H9 (cell line): ENCODE measurements around the gene MATN4. TPM values are rescaled to one million over a fixed set of nuclear protein-coding genes. Genes with fewer than 3 reads are reported as not detected.

ENCODE experiments used
- DNase-seq: peaks from one replicate; pipeline ENCODE4 v3.0.0-alpha.2; 2017
- H2AFZ ChIP-seq: one replicate; pipeline ENCODE4 v1.6.1; 2013; ENCODE audit warnings: mild to moderate bottlenecking, low read length, control low read depth, moderate library complexity
- H2AK5ac ChIP-seq: 2 replicates; pipeline ENCODE4 v1.6.1; 2013; ENCODE audit warnings: low read length, control low read depth, mixed read lengths; ENCODE audit not compliant: insufficient read length
- H2BK120ac ChIP-seq: one replicate; pipeline ENCODE4 v1.6.1; 2013; ENCODE audit warnings: low read depth, mild to moderate bottlenecking, low read length, control low read depth, inconsistent platforms; ENCODE audit not compliant: poor library complexity, severe bottlenecking
- H2BK12ac ChIP-seq: 2 replicates; pipeline ENCODE4 v1.6.1; 2013; ENCODE audit warnings: low read length, control low read depth, mixed read lengths, low read depth; ENCODE audit not compliant: insufficient read length
- H2BK15ac ChIP-seq: 2 replicates; pipeline ENCODE4 v1.6.1; 2013; ENCODE audit warnings: low read depth, low read length, control low read depth
- H2BK20ac ChIP-seq: one replicate; pipeline ENCODE4 v1.6.1; 2013; ENCODE audit warnings: low read depth, mild to moderate bottlenecking, low read length, control low read depth, inconsistent platforms; ENCODE audit not compliant: poor library complexity, severe bottlenecking
- H2BK5ac ChIP-seq: 2 replicates; pipeline ENCODE4 v1.6.1; 2013; ENCODE audit warnings: low read length, control low read depth, mixed read lengths; ENCODE audit not compliant: insufficient read length
- H3K14ac ChIP-seq: 2 replicates; pipeline ENCODE4 v1.6.1; 2013; ENCODE audit warnings: low read length, control low read depth; ENCODE audit not compliant: insufficient read depth
- H3K18ac ChIP-seq: 2 replicates; pipeline ENCODE4 v1.6.1; 2013; ENCODE audit warnings: low read depth, mild to moderate bottlenecking, mixed read lengths, low read length, control low read depth; ENCODE audit not compliant: insufficient read length
- H3K23ac ChIP-seq: 2 replicates; pipeline ENCODE4 v1.6.1; 2013; ENCODE audit warnings: low read length, control low read depth, mixed read lengths, low read depth; ENCODE audit not compliant: insufficient read length
- H3K23me2 ChIP-seq: 2 replicates; pipeline ENCODE4 v1.6.1; 2013; ENCODE audit warnings: low read depth, mild to moderate bottlenecking, mixed read lengths, low read length, control low read depth; ENCODE audit not compliant: insufficient read length, poor library complexity, severe bottlenecking
- H3K27ac ChIP-seq: 2 replicates; pipeline ENCODE4 v1.5.1; 2013; ENCODE audit warnings: low read length, control low read depth, mixed read lengths, low read depth; ENCODE audit not compliant: insufficient read length
- H3K27me3 ChIP-seq: 2 replicates; pipeline ENCODE4 v1.6.1; 2013; ENCODE audit warnings: low read length, control low read depth, inconsistent platforms; ENCODE audit not compliant: insufficient read depth
- H3K4ac ChIP-seq: 2 replicates; pipeline ENCODE4 v1.6.1; 2013; ENCODE audit warnings: low read depth, mild to moderate bottlenecking, control low read depth, inconsistent platforms, low read length, moderate library complexity
- H3K4me1 ChIP-seq: 2 replicates; pipeline ENCODE4 v1.6.1; 2013; ENCODE audit warnings: low read length, control low read depth, inconsistent platforms; ENCODE audit not compliant: insufficient read depth
- H3K4me2 ChIP-seq: 2 replicates; pipeline ENCODE4 v1.6.1; 2013; ENCODE audit warnings: low read length, control low read depth, mixed read lengths; ENCODE audit not compliant: insufficient read length, insufficient read depth
- H3K56ac ChIP-seq: 2 replicates; pipeline ENCODE4 v1.6.1; 2013; ENCODE audit warnings: low read depth, mild to moderate bottlenecking, mixed read lengths, low read length, control low read depth; ENCODE audit not compliant: insufficient read length
- H3K79me1 ChIP-seq: 2 replicates; pipeline ENCODE4 v1.6.1; 2013; ENCODE audit warnings: low read depth, mild to moderate bottlenecking, moderate library complexity, low read length, control low read depth, inconsistent platforms; ENCODE audit not compliant: insufficient read depth, poor library complexity, severe bottlenecking
- H3K79me2 ChIP-seq: 2 replicates; pipeline ENCODE4 v1.6.1; 2013; ENCODE audit warnings: low read length, control low read depth, inconsistent platforms; ENCODE audit not compliant: insufficient read depth
- H3K9ac ChIP-seq: 2 replicates; pipeline ENCODE4 v1.6.1; 2013; ENCODE audit warnings: low read length, control low read depth, mixed read lengths; ENCODE audit not compliant: insufficient read length; ENCODE audit errors: extremely low read depth
- H3K9me3 ChIP-seq: one replicate; pipeline ENCODE4 v1.6.1; 2013; ENCODE audit warnings: low read depth, low read length, inconsistent platforms; ENCODE audit not compliant: control insufficient read depth
- H3T11ph ChIP-seq: one replicate; pipeline ENCODE4 v1.6.1; 2013; ENCODE audit warnings: mild to moderate bottlenecking, low read length, control low read depth, inconsistent platforms
- H4K20me1 ChIP-seq: one replicate; pipeline ENCODE4 v1.6.1; 2013; ENCODE audit not compliant: control insufficient read depth, insufficient read length, insufficient read depth
- H4K5ac ChIP-seq: 2 replicates; pipeline ENCODE4 v1.6.1; 2013; ENCODE audit warnings: low read depth, mild to moderate bottlenecking, mixed read lengths, low read length, control low read depth; ENCODE audit not compliant: insufficient read length
- H4K8ac ChIP-seq: replicated peaks from 2 replicates; pipeline ENCODE4 v1.6.1; 2013; ENCODE audit warnings: low read length, control low read depth, mixed read lengths, low read depth; ENCODE audit not compliant: insufficient read length
- H4K91ac ChIP-seq: 2 replicates; pipeline ENCODE4 v1.6.1; 2013; ENCODE audit warnings: low read depth, mild to moderate bottlenecking, moderate library complexity, mixed read lengths, low read length, control low read depth; ENCODE audit not compliant: insufficient read length
- H3K27ac Mint-ChIP-seq, 3 experiments: 2 replicates in 2 of 3; 3 replicates in 1 of 3; pipeline ENCODE4 v1.8.0; 2020 to 2021; ENCODE audit warnings: mixed read lengths in 3 of 3, mild to moderate bottlenecking in 1 of 3, moderate library complexity in 1 of 3
- H3K27me3 Mint-ChIP-seq: 2 replicates; pipeline ENCODE4 v1.8.0; 2021; ENCODE audit warnings: low read depth, mild to moderate bottlenecking, moderate library complexity, mixed read lengths
- H3K36me3 Mint-ChIP-seq, 3 experiments: 2 replicates in 2 of 3; 3 replicates in 1 of 3; pipeline ENCODE4 v1.8.0; 2020 to 2021; ENCODE audit warnings: low read depth in 3 of 3, mixed read lengths in 3 of 3; ENCODE audit not compliant: insufficient read depth in 1 of 3
- H3K4me1 Mint-ChIP-seq, 2 experiments: 2 replicates each; pipeline ENCODE4 v1.8.0; 2020; ENCODE audit warnings: mixed read lengths in 2 of 2
- H3K4me3 Mint-ChIP-seq, 2 experiments: 2 replicates in 1 of 2; 3 replicates in 1 of 2; pipeline ENCODE4 v1.8.0; 2020 to 2021; ENCODE audit warnings: mild to moderate bottlenecking in 2 of 2, mixed read lengths in 2 of 2, moderate library complexity in 1 of 2
- H3K9me3 Mint-ChIP-seq, 2 experiments: 2 replicates in 1 of 2; 3 replicates in 1 of 2; pipeline ENCODE4 v1.8.0; 2020; ENCODE audit warnings: mild to moderate bottlenecking in 2 of 2, mixed read lengths in 2 of 2, moderate library complexity in 1 of 2
- WGBS: extraction: QIAGEN DNeasy Blood & Tissue Kit; methylation state at CpG from one replicate; pipeline ENCODE4 v1.1.7; 2013; ENCODE audit warnings: missing lambda C conversion rate, low lambda C conversion rate, mixed read lengths; ENCODE audit not compliant: insufficient read length; ENCODE audit errors: extremely low coverage; 5-methylcytosine and 5-hydroxymethylcytosine counted together
- total RNA-seq: library from RNA; stranded (reverse); gene quantifications from 2 replicates; pipeline ENCODE4 v1.2.1, GENCODE V29; 2021
- TF ChIP-seq, protein P1 (sequence below): fragments of 200-600 bp; sonication (generic); conservative IDR thresholded peaks from 3 replicates; pipeline ENCODE4 v1.8.0; 2021; ENCODE audit warnings: antibody characterized with exemption, mild to moderate bottlenecking

Gene MATN4
- total RNA-seq, 1 experiment from 2014 or later: 0.11 TPM

DNA sequence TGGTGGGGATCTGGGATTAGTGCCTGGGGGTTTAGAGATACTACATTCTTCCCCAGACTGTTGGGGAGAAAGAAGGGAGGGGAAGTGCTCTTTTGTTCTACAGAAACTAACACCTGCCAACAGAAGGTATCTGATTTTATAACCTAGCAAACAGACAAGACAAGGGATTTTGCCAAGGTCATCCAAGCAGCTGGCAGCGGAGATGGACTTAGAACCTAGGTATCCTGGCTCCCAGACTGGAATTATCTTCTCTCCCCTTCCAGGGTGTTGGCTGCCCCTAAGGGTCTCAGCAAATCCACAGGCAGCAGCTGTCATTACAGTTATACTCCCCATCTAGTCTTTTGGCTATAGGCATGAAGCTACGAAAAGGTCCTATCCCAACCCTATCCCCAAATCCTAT is 31.7 kb upstream of the MATN4 start:
- H3K4me1 ChIP-seq: peaks cover 33% of the 10 kb centered on the region
- peaks cover 3% of the 10 kb centered on the region; the same call in 1 of the 2 replicates for H3K79me2 ChIP-seq
- peak overlapping the region; percentile 96 to 99 (median 98); a peak in 4 of 7 replicates for H3K27ac Mint-ChIP-seq

More for the DNA sequence above, 31.7 kb upstream of the MATN4 start:
- H2BK15ac ChIP-seq: no peak overlapping the region
- no peak overlapping the region for H3K4me2 ChIP-seq
- Mint-ChIP-seq H3K4me1 (peaks cover 91 to 96% of the 10 kb centered on the region in 2 experiments), H3K9me3 (no peaks in the 10 kb centered on the region), H3K36me3 (peaks cover 13 to 22% (median 13%) of the 10 kb centered on the region in 3 experiments; a peak in 5 of 7 replicates), H3K27me3 (no peaks in the 10 kb centered on the region; the same call in 1 of the 2 replicates), H3K4me3 (no peak overlapping the region)
- peaks cover 2% of the 10 kb centered on the region for H4K20me1 ChIP-seq
- no peak for DNase-seq
- no peak overlapping the region for H3K23ac ChIP-seq
- H4K8ac ChIP-seq: no peak overlapping the region
- peaks cover 3% of the 10 kb centered on the region for H3K23me2 ChIP-seq
- H3K9ac ChIP-seq: no peak overlapping the region
- no peak overlapping the region for H2AK5ac ChIP-seq
- H3K27ac ChIP-seq: no peak overlapping the region
- no peak overlapping the region for H2AFZ ChIP-seq
- H2BK5ac ChIP-seq: no peak overlapping the region
- TF ChIP-seq, protein P1, sequence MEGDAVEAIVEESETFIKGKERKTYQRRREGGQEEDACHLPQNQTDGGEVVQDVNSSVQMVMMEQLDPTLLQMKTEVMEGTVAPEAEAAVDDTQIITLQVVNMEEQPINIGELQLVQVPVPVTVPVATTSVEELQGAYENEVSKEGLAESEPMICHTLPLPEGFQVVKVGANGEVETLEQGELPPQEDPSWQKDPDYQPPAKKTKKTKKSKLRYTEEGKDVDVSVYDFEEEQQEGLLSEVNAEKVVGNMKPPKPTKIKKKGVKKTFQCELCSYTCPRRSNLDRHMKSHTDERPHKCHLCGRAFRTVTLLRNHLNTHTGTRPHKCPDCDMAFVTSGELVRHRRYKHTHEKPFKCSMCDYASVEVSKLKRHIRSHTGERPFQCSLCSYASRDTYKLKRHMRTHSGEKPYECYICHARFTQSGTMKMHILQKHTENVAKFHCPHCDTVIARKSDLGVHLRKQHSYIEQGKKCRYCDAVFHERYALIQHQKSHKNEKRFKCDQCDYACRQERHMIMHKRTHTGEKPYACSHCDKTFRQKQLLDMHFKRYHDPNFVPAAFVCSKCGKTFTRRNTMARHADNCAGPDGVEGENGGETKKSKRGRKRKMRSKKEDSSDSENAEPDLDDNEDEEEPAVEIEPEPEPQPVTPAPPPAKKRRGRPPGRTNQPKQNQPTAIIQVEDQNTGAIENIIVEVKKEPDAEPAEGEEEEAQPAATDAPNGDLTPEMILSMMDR: no peak
- no peak overlapping the region for H2BK120ac ChIP-seq
- H3K56ac ChIP-seq: no peak overlapping the region
- no peak overlapping the region for H2BK20ac ChIP-seq
- no peak overlapping the region for H3K4ac ChIP-seq
- H3K79me1 ChIP-seq: no peaks in the 10 kb centered on the region
- no peak overlapping the region for H4K91ac ChIP-seq
- H3T11ph ChIP-seq: no peak overlapping the region
- H2BK12ac ChIP-seq: no peak overlapping the region
- no peak overlapping the region for H4K5ac ChIP-seq
- H3K18ac ChIP-seq: no peak overlapping the region
- no peaks in the 10 kb centered on the region for H3K9me3 ChIP-seq
- H3K14ac ChIP-seq: no peak overlapping the region
- no peaks in the 10 kb centered on the region for H3K27me3 ChIP-seq
- WGBS: no CpG with 5 or more reads among the region's 2 CpGs
